Endothelial cell (in vitro differentiated cells): ENCODE measurements around the gene FKBP15. TPM values are rescaled to one million over a fixed set of nuclear protein-coding genes. Genes with fewer than 3 reads are reported as not detected.

Source experiments
- DNase-seq: peaks from one replicate; pipeline ENCODE4 v3.0.0; 2021; ENCODE audit warnings: low spot score
- H3K27ac Mint-ChIP-seq: one replicate; pipeline ENCODE4 v1.8.0; 2021; ENCODE audit warnings: mixed read lengths, inconsistent platforms; ENCODE audit not compliant: unreplicated experiment
- H3K27me3 Mint-ChIP-seq: one replicate; pipeline ENCODE4 v1.8.0; 2021; ENCODE audit warnings: mild to moderate bottlenecking, moderate library complexity, mixed read lengths, inconsistent platforms; ENCODE audit not compliant: unreplicated experiment
- H3K36me3 Mint-ChIP-seq: one replicate; pipeline ENCODE4 v1.8.0; 2021; ENCODE audit warnings: mild to moderate bottlenecking, low read depth, mixed read lengths, inconsistent platforms; ENCODE audit not compliant: unreplicated experiment
- H3K4me1 Mint-ChIP-seq: one replicate; pipeline ENCODE4 v1.8.0; 2021; ENCODE audit warnings: mild to moderate bottlenecking, mixed read lengths, inconsistent platforms; ENCODE audit not compliant: unreplicated experiment
- H3K4me3 Mint-ChIP-seq: one replicate; pipeline ENCODE4 v1.8.0; 2021; ENCODE audit warnings: mild to moderate bottlenecking, mixed read lengths, inconsistent platforms; ENCODE audit not compliant: unreplicated experiment
- H3K9me3 Mint-ChIP-seq: one replicate; pipeline ENCODE4 v1.8.0; 2021; ENCODE audit warnings: mixed read lengths, inconsistent platforms; ENCODE audit not compliant: unreplicated experiment
- total RNA-seq: library from RNA; stranded (reverse); fragmentation: NEBNext Ultra II Directional; extraction: Animal tissue kit (Norgen Biotek cat#: 25700); gene quantifications from one replicate; pipeline ENCODE4 v1.2.1, GENCODE V29; 2021; ENCODE audit not compliant: unreplicated experiment
- TF ChIP-seq, protein P1 (sequence below): fragments of 200-600 bp; sonication (generic); IDR thresholded peaks from one replicate; pipeline ENCODE4 v1.5.0; 2021; ENCODE audit warnings: antibody characterized with exemption; ENCODE audit not compliant: unreplicated experiment

Gene FKBP15
- total RNA-seq, 1 donor from 2014 or later: 30.2 TPM

DNA sequence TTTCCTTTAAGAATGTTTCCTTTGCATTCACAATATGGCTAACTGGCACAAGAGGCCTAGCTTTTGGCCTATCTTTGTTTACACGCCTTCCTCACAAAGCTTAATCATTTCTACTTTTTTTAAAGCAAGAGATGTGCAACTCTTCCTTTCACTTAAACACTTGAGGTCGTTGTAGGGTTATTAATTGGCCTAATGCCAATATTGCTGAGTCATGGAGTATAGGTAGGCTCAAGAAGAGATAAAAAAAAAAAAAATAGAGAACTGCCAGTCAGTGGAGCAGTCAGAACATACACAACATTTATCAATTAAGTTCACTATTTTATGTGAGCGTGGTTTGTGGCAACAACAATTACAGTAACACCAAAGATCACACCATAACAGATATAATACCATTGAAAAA lies 5.9 kb downstream of the FKBP15 start:
- no peaks in the 10 kb centered on the region for H3K9me3 Mint-ChIP-seq
- peaks cover 27% of the 10 kb centered on the region for H3K36me3 Mint-ChIP-seq
- TF ChIP-seq, protein P1, sequence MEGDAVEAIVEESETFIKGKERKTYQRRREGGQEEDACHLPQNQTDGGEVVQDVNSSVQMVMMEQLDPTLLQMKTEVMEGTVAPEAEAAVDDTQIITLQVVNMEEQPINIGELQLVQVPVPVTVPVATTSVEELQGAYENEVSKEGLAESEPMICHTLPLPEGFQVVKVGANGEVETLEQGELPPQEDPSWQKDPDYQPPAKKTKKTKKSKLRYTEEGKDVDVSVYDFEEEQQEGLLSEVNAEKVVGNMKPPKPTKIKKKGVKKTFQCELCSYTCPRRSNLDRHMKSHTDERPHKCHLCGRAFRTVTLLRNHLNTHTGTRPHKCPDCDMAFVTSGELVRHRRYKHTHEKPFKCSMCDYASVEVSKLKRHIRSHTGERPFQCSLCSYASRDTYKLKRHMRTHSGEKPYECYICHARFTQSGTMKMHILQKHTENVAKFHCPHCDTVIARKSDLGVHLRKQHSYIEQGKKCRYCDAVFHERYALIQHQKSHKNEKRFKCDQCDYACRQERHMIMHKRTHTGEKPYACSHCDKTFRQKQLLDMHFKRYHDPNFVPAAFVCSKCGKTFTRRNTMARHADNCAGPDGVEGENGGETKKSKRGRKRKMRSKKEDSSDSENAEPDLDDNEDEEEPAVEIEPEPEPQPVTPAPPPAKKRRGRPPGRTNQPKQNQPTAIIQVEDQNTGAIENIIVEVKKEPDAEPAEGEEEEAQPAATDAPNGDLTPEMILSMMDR: no peak
- H3K27ac Mint-ChIP-seq: no peak overlapping the region
- no peak overlapping the region for H3K4me3 Mint-ChIP-seq
- DNase-seq: no peak
- H3K4me1 Mint-ChIP-seq: peaks cover 9% of the 10 kb centered on the region
- peaks cover 5% of the 10 kb centered on the region for H3K27me3 Mint-ChIP-seq

DNA sequence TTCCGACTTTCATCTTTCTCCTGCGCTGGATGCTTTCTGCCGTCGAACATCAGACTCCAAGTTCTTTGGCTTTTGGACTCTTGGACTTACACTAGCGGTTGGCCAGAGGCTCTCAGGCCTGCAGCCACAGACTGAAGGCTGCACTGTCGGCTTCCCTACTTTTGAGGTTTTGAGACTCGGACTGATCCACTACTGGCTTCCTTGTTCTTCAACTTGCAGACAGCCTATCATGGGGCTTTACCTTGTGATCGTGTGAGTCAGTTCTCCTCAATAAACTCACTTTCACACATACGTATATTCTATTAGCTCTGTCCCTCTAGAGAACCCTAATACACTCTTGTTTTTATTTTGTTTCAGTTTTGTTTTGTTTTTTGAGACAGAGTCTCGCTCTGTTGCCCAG lies 10.3 kb downstream of the FKBP15 start:
- Mint-ChIP-seq H3K27ac (peak overlapping the region; percentile 42), H3K4me1 (peaks cover 10% of the 10 kb centered on the region), H3K36me3 (peaks cover 34% of the 10 kb centered on the region), H3K27me3 (peaks cover 4% of the 10 kb centered on the region), H3K4me3 (no peak overlapping the region), H3K9me3 (no peaks in the 10 kb centered on the region)
- TF ChIP-seq, protein P1: no peak
- no peak for DNase-seq

DNA sequence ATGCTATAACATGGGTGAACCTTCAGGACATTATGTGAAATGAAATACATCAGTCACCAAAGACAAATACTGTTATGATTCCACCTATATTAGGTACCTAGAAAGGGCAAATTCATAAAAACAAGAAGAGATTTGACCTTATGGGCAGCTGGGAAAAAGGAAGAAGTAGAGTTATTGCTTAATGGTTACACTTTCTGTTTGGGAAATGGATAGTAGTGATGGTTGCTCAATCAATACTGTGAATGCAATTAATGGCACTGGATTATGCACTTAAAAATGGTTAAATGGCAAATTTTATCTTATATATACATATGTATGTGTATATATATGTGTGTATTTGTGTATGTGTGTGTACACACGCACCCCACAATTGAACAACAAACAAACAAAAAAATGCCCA lies 15.2 kb downstream of the FKBP15 start:
- DNase-seq: no peak
- H3K36me3 Mint-ChIP-seq: peaks cover 30% of the 10 kb centered on the region
- no peaks in the 10 kb centered on the region for H3K9me3 Mint-ChIP-seq
- H3K4me3 Mint-ChIP-seq: no peak overlapping the region
- H3K27me3 Mint-ChIP-seq: no peaks in the 10 kb centered on the region
- TF ChIP-seq, protein P1: no peak
- no peak overlapping the region for H3K27ac Mint-ChIP-seq
- peaks cover 6% of the 10 kb centered on the region for H3K4me1 Mint-ChIP-seq

DNA sequence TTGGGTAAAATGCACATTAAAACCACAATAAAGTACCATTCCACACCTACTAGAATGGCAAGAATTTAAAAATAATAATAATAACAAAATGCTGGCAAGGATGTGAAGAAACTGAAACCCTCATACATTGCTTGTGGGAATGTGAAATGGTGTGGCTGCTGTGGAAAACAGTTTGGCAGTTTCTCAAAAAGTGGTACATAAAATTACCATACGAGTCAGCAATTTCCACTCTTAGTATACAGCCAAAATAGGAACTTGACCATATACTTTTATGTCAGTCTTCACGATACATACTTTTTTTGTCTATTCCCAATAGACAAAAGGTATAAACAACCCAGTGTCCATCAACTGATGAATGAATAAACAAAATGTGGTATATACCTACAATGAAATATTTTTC lies 15.6 kb downstream of the FKBP15 start:
- no peak for DNase-seq
- H3K27ac Mint-ChIP-seq: no peak overlapping the region
- TF ChIP-seq, protein P1: no peak
- H3K4me3 Mint-ChIP-seq: no peak overlapping the region
- H3K27me3 Mint-ChIP-seq: no peaks in the 10 kb centered on the region
- H3K36me3 Mint-ChIP-seq: peaks cover 25% of the 10 kb centered on the region
- H3K4me1 Mint-ChIP-seq: peaks cover 6% of the 10 kb centered on the region
- no peaks in the 10 kb centered on the region for H3K9me3 Mint-ChIP-seq

DNA sequence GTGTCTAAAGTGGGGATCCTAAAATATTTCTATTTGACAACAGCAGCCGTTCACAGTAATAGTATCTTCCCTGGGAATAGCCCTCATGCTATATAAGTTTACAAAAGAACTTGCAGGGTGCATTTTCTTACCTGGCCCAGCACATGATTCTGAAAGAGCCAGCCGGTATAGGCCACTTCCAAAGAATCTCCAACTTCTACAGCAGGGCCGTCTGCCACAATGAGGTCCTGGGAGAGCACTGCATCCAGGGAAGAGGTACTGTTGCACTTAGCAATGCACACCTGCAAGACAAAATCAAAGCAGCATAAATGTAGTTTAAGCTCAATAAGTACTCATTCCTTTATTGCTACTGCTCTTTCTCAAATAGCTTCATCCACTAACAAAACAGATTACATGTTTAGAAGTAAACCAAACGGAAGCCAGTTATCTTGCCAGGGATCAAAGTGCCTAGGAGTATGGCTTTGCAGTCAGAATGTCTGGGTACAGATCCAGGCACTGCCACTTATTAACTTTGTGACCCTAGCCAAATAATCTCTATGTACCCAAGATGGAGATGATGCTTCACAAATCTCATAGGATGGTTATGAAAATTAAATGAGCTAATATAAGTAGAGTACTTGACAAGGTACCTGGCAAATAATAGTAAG lies 21.3 kb downstream of the FKBP15 start:
- H3K27ac Mint-ChIP-seq: no peak overlapping the region
- no peaks in the 10 kb centered on the region for H3K4me1 Mint-ChIP-seq
- peaks cover 29% of the 10 kb centered on the region for H3K36me3 Mint-ChIP-seq
- H3K9me3 Mint-ChIP-seq: no peaks in the 10 kb centered on the region
- DNase-seq: no peak
- no peak overlapping the region for H3K4me3 Mint-ChIP-seq
- H3K27me3 Mint-ChIP-seq: no peaks in the 10 kb centered on the region
- TF ChIP-seq, protein P1: no peak
